Tibial nerve (tissue), 4 donors: Measurements from ENCODE around the gene ZCWPW1. TPM values are rescaled to one million over a fixed set of nuclear protein-coding genes. Genes with fewer than 3 reads are reported as not detected.
A peak's percentile ranks its signal among the peaks of the same experiment; 100 is the strongest.

Source experiments
- DNase-seq, 2 donors: peaks; one replicate each; pipeline ENCODE4 v3.0.0-alpha.2; 2019; ENCODE audit warnings: low spot score in 2 of 2
- H3K27ac ChIP-seq, 4 donors: fragments of 200-600 bp; sonication (generic) in 3 of 4; one replicate each; pipeline ENCODE4 v1.5.1; 2017 to 2019; ENCODE audit warnings: mild to moderate bottlenecking in 1 of 4
- H3K27me3 ChIP-seq, 2 donors: fragments of 200-600 bp; sonication (generic) in 1 of 2; one replicate each; pipeline versions ENCODE4 v1.5.1 to v1.6.0; 2017 to 2019
- H3K36me3 ChIP-seq, 3 donors: fragments of 200-600 bp; sonication (generic); one replicate each; pipeline ENCODE4 v1.5.1; 2018 to 2019
- H3K4me1 ChIP-seq, 4 donors: fragments of 200-600 bp; sonication (generic) in 3 of 4; one replicate each; pipeline ENCODE4 v1.5.1; 2017 to 2019
- H3K4me3 ChIP-seq, 4 donors: fragments of 200-600 bp; sonication (generic) in 3 of 4; one replicate each; pipeline ENCODE4 v1.5.1; 2017 to 2019; ENCODE audit warnings: mild to moderate bottlenecking in 1 of 4, moderate library complexity in 1 of 4
- H3K9me3 ChIP-seq, 4 donors: fragments of 200-600 bp; sonication (generic) in 3 of 4; one replicate each; pipeline ENCODE4 v1.5.1; 2017 to 2019
- EP300 ChIP-seq, 2 donors: sonication (generic); formaldehyde crosslinking; IDR thresholded peaks; one replicate each; pipeline ENCODE4 v1.6.1; 2017; ENCODE audit warnings: antibody characterized with exemption in 2 of 2, mild to moderate bottlenecking in 1 of 2
- POLR2A ChIP-seq, 2 donors: fragments of 450-650 bp; IDR thresholded peaks; one replicate each; pipeline ENCODE4 v1.6.1; 2017; ENCODE audit warnings: antibody characterized with exemption in 2 of 2, mild to moderate bottlenecking in 2 of 2, moderate library complexity in 2 of 2
- WGBS, 2 donors: methylation state at CpG; one replicate each; pipeline ENCODE4 v1.1.5; 2018; 5-methylcytosine and 5-hydroxymethylcytosine counted together
- total RNA-seq, 4 donors: library from RNA; depleted of rRNA; stranded (reverse); fragments of >200 nt; gene quantifications; one replicate each; pipeline ENCODE4 v1.1.0, GENCODE V29; 2016
- TF ChIP-seq, protein P1 (sequence below), 5 experiments: fragments of 200-600 bp in 3 of 5; fragments of 450-650 bp in 2 of 5; sonication (generic) in 3 of 5; IDR thresholded peaks; one replicate each; pipeline ENCODE4 v1.5.1; 2016 to 2019; ENCODE audit warnings: antibody characterized with exemption in 5 of 5, mild to moderate bottlenecking in 3 of 5, moderate library complexity in 2 of 5

ZCWPW1 gene
- total RNA-seq, 4 donors from 2014 or later = 3.6 to 7.3 (median 4.9) TPM

DNA sequence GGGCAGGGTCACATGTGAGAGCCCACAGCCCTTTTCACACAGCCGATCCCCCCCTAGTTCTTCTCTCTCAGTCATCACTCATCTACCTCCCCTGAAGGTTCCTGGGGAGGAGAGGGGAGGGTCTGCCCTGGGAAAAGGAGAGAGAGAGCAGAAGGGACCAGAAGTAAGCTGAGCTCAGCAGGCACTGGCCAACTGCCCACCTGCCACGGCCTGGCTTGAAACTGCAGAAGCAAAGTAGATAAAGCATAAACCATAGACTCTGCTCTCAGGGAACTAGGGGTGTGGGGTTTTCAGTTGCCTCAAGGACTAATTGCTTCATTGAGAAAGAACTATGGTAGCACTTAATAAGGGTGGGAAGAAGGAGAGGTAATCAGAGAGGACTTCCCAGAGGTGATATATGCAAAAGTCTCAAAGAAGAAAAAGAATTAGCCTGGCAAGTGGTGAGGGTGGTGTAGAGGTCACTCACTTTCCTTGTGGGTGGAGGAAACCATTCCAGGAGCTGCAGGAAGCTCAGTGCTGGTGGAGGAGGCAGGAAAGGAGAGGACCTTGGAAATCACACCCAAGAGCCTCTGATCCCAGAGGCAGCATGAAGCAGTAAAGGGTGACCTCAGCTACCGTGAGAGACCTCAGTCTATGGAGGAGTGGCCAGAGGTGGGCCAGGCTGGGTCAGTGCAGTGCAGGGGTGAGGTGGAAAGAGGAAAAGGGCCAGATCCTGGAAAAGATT is 38.1 kb downstream of the ZCWPW1 start:
- WGBS, 2 donors = 41 to 47% methylated on average over 3 of the region's 3 CpGs

DNA sequence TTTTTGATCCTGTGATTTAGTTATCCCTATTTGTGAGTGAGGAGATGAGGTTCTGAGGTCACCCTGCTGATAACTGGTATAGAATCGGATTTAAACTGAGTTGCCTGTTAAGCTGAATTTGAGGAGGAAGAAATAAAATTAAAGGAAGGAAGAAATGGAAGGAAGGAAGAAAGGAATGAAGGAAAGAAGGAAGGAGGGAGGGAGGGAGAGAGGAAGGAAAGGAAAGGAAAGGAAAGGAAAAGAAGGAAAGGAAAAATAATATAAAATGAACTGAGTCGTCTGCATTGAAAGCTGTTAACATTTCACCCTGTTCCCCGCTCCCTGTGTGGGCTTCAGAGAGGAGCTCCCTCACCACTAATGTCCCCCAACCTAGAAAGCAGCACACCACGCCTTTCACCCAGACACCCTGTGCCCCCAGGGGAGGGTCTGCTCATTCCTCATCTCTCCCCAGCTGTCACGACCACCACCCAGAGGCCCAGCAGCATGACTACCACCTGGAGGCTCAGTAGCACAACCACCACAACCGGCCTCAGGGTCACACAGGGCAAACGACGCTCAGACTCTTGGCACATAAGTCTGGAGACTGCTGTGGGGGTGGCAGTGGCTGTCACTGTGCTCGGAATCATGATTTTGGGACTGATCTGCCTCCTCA is 38.9 kb downstream of the ZCWPW1 start:
- WGBS, 2 donors = 60 to 68% methylated on average over 9 of the region's 9 CpGs
- H3K4me1 ChIP-seq = no peaks in the 10 kb centered on the region
- no peak overlapping the region for H3K27ac ChIP-seq
- no peaks in the 10 kb centered on the region for H3K27me3 ChIP-seq
- H3K9me3 ChIP-seq = no peaks in the 10 kb centered on the region
- no peak for TF ChIP-seq EP300 (IDR thresholded peaks at IDR 0.05)
- no peak for TF ChIP-seq POLR2A (IDR thresholded peaks at IDR 0.05)
- TF ChIP-seq, protein P1, sequence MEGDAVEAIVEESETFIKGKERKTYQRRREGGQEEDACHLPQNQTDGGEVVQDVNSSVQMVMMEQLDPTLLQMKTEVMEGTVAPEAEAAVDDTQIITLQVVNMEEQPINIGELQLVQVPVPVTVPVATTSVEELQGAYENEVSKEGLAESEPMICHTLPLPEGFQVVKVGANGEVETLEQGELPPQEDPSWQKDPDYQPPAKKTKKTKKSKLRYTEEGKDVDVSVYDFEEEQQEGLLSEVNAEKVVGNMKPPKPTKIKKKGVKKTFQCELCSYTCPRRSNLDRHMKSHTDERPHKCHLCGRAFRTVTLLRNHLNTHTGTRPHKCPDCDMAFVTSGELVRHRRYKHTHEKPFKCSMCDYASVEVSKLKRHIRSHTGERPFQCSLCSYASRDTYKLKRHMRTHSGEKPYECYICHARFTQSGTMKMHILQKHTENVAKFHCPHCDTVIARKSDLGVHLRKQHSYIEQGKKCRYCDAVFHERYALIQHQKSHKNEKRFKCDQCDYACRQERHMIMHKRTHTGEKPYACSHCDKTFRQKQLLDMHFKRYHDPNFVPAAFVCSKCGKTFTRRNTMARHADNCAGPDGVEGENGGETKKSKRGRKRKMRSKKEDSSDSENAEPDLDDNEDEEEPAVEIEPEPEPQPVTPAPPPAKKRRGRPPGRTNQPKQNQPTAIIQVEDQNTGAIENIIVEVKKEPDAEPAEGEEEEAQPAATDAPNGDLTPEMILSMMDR (IDR thresholded peaks at IDR 0.05) = no peak
- no peak for DNase-seq
- peaks cover 0 to 6% (median 0%) of the 10 kb centered on the region in 3 donors for H3K36me3 ChIP-seq
- H3K4me3 ChIP-seq = no peak overlapping the region

More for the DNA sequence above, 38.1 kb downstream of the ZCWPW1 start:
- Histone ChIP-seq H3K27me3 (no peaks in the 10 kb centered on the region), H3K27ac (no peak overlapping the region), H3K4me3 (no peak overlapping the region), H3K9me3 (no peaks in the 10 kb centered on the region), H3K4me1 (no peaks in the 10 kb centered on the region), H3K36me3 (peaks cover 0 to 6% (median 0%) of the 10 kb centered on the region in 3 donors)
- no peak for TF ChIP-seq EP300 (IDR thresholded peaks at IDR 0.05)
- TF ChIP-seq POLR2A (IDR thresholded peaks at IDR 0.05) = no peak
- TF ChIP-seq, protein P1 (IDR thresholded peaks at IDR 0.05) = no peak
- DNase-seq = no peak

DNA sequence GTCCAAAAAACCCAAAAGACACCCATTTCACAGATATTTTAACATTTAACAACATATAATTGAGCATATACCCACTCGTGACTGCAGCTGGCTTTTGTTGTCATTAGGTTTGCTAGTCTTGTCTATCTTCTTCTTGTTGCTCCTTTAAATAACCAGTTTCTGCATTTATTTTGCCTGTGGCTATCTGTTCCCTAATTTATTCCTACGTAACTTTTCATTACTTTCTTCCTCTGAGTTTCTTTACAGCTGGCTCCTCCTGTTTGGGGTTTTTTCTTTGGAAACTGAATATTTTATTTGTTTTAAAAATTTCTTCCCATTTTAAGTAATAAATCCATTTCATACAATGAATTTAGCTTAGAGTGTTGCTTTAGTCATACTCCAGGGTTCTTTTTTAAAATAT is 40.8 kb downstream of the ZCWPW1 start:
- peaks cover 0 to 6% (median 0%) of the 10 kb centered on the region in 3 donors for H3K36me3 ChIP-seq
- H3K27ac ChIP-seq = no peak overlapping the region
- no peak overlapping the region for H3K4me3 ChIP-seq
- no peaks in the 10 kb centered on the region for H3K4me1 ChIP-seq
- WGBS, 2 donors = 59 to 77% methylated on average over 2 of the region's 2 CpGs
- H3K27me3 ChIP-seq = no peaks in the 10 kb centered on the region
- TF ChIP-seq POLR2A (IDR thresholded peaks at IDR 0.05) (no peak), EP300 (IDR thresholded peaks at IDR 0.05) (no peak)
- TF ChIP-seq, protein P1 (IDR thresholded peaks at IDR 0.05) = no peak
- no peaks in the 10 kb centered on the region for H3K9me3 ChIP-seq
- DNase-seq = no peak

DNA sequence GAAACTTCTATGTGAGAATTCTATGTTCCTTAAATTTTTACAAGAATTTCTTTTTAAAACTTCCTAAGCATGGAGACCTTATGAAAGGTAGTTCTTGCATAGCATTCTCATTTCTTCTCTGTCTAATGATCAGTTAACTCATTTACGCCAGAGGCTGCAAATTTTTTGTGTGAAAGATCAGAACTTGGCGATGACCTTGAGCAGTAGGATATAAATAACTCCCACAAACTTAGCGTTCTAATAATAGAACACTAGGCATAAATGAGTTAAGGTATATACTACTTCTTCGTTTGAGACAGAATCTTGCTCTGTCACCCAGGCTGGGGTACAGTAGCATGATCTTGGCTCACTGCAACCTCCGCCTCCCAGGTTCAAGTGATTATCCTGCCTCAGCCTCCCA is 41.6 kb downstream of the ZCWPW1 start:
- H3K27ac ChIP-seq = no peak overlapping the region
- no peak overlapping the region for H3K4me3 ChIP-seq
- WGBS, 2 donors = 65 to 73% methylated on average over 5 of the region's 5 CpGs
- TF ChIP-seq EP300 (IDR thresholded peaks at IDR 0.05) (no peak), POLR2A (IDR thresholded peaks at IDR 0.05) (no peak)
- TF ChIP-seq, protein P1 (IDR thresholded peaks at IDR 0.05) = no peak
- H3K27me3 ChIP-seq = no peaks in the 10 kb centered on the region
- DNase-seq = no peak
- no peaks in the 10 kb centered on the region for H3K9me3 ChIP-seq
- H3K4me1 ChIP-seq = no peaks in the 10 kb centered on the region
- peaks cover 0 to 6% (median 0%) of the 10 kb centered on the region in 3 donors for H3K36me3 ChIP-seq

DNA sequence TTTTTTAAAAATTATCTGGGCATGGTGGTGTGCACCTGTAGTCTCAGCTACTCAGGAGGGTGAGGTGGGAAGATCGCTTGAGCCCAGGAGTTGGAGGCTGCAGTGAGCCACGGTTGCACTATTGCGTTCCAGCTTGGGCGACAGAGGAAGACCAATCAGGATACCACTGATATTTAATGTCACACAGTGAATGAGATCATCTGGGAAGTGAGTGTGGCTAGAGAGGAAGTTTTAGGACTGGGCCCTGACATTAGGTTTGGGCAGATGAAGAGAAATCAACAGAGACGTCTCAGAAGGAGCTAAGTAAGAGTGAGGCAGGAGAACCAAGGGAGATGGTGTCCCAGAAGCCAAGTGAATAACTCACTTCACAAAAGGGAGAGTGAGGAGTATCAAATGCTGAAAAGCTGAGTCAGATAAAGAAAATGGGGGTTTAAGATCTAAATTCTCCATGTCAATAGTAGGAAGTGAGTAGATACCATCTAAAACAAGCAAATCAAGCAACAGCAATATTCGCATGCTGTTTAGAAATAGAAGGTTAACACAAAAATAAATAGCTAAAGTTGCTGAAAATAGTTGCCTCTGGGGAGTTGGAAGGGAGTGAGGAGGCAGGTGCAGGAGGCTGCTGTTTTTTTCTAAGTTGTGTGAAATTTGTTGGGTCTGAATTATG is 43.7 kb downstream of the ZCWPW1 start:
- TF ChIP-seq EP300 (IDR thresholded peaks at IDR 0.05) = peak in 1 of 2 donors; percentile 6
- no peak for TF ChIP-seq POLR2A (IDR thresholded peaks at IDR 0.05)
- Histone ChIP-seq H3K27me3 (no peaks in the 10 kb centered on the region), H3K9me3 (no peaks in the 10 kb centered on the region), H3K27ac (no peak overlapping the region), H3K4me3 (no peak overlapping the region), H3K4me1 (no peaks in the 10 kb centered on the region), H3K36me3 (peaks cover 0 to 3% (median 0%) of the 10 kb centered on the region in 3 donors)
- 58 to 66% methylated on average over 6 of the region's 6 CpGs for WGBS, 2 donors
- no peak for DNase-seq
